SHP77 (cell line): ENCODE measurements around the gene MARVELD1.
A peak's percentile ranks its signal among the peaks of the same experiment; 100 is the strongest.

Experiments used
- DNase-seq, 2 experiments: peaks; one replicate each; lab custom pipeline; 2025; lab: John Stamatoyannopoulos, UW

MARVELD1 gene

GRCh38 chr10:97721871-97722780 lies 8.6 kb downstream of the MARVELD1 start:
- DNase-seq: no peak

- no peak for DNase-seq
Observed at GRCh38 chr10:97723001-97723400, 9.5 kb downstream of the MARVELD1 start.

- DNase-seq: no peak
Observed at GRCh38 chr10:97724341-97724941, 10.9 kb downstream of the MARVELD1 start.

- DNase-seq: peak in 1 of 2 experiments; percentile 13
Observed at GRCh38 chr10:97726636-97727178, 13.2 kb downstream of the MARVELD1 start.

DNA sequence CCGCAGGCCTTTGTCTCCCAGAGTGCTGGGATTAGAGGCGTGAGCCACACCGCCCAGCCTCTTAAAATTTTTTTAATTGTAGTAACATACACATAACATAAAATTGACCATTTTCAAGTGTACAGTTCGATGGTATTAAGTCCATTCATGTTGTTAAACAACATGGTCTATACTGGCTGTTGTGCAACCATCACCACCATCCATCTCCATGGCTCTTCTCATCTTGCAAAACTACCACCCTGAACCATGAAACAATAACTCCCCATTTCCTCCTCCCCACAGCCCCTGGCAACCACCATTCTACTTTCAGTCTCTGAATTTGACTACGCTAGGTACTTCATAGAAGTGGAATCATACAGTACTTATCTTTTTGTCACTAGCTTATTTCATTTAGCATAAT lies 15.5 kb downstream of the MARVELD1 start:
- no peak for DNase-seq

- DNase-seq: peak; percentile 63 to 68
Observed at GRCh38 chr10:97731346-97732051, 18.0 kb downstream of the MARVELD1 start.

DNA sequence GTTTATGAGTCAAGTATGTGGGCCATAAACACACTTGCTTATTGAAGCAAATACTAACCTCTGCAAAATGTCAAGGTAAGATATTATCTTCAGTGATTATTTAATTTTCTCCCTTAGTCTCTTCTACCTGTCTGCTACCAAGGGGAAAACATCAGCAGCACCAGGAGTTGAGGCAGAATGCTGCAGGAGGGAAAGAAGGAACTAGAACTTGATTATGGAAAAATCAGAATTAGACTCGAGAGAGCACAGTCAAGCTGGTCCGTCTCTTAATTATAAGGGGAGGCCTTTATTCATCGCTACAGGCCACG lies 18.5 kb downstream of the MARVELD1 start:
- no peak for DNase-seq

- DNase-seq: no peak
Observed at GRCh38 chr10:97733256-97733655, 19.7 kb downstream of the MARVELD1 start.

DNA sequence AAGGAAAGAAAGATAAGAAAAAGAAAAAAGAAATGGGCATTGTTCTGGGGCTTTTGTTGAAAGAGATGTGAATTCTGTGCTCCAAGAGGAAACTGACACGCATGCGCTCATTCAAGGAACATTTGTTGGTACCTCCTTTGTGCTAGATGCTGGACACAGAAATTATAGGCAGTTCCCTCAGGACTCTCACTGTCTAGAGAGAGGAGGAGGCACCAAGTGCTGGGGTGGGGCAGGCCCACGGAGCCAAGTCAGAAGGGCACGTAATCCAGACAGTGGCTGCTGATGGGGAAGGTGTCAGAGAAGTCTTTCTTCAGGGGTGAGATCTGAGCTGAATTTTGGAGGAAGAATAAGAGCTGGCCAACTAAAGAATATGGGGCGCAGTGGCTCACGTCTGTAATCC lies 20.5 kb downstream of the MARVELD1 start:
- DNase-seq: no peak

DNA sequence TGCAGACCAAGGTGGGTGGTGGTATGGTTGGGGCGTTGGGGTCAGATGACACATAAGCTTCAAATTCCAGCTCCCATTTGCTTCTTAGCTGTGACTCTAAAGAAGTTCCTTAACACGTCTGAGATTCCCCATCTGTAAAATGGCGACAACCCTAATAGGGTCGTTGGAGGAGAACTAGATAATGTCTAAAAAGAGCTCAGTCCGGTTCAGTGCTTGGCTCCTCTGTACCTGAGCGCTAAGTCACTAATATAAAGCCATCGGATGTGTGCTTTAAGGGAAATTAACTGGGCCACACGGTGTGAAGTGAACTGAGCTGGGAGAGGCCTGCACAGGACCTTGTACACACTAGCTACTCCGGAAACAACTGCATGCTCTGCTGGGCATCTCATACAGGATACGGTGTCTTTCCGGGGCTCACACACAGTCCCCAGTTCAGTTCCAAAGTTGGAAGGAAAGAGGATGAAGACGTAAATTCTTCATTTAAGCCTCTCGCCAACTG lies 22.9 kb downstream of the MARVELD1 start:
- no peak for DNase-seq

DNA sequence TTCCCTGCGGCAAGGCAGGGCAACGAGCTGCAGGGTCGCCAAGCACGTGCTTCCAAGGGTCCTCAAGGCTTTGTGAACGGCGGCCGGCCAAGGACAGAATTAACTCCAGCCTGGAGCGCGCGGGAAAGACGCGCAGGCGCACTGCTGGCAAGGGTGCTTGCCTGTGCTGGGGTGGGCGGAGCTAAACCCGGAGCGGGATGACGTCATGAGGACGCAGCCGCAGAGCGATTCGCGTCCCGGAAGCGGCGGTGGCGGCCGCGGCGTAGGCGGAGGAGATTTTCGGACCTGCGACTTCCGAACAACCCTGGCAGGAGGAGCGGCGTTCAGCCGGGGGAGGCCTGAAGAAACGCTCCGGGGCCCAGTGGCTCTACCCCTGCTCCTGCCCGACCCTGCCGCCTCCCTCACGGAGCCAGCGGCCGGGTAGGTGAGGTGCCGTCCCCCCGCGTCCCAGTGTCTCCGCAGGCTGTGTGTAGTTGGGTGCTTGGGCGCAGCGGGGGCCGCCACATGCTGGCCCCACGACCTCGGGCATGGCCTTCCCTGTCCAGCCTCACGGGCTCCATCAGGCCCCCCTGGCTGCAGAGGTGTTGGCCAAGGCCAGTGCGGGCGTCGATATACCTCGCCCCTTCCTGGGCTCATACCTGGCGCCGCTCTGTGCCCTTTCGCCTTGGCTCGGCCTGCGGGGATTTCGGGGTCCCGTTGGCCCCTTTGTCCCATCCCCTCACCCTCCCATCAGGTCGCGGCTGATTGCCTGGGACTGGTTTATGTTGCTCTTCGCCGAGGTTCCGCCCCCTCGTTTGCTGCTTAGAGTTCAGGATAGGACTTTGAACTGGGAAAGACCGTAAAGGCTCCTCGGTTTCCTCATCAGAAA lies 23.6 kb downstream of the MARVELD1 start, which contains the start of gene ZFYVE27:
TSS of gene ZFYVE27 (plus strand) at position 227 of the 868 bp plus-strand sequence. CDS start 1,350 bp downstream, outside the sequence.
- peak; percentile 93 for DNase-seq

- DNase-seq: no peak
Observed at GRCh38 chr10:97737770-97738265, 24.3 kb downstream of the MARVELD1 start.

DNA sequence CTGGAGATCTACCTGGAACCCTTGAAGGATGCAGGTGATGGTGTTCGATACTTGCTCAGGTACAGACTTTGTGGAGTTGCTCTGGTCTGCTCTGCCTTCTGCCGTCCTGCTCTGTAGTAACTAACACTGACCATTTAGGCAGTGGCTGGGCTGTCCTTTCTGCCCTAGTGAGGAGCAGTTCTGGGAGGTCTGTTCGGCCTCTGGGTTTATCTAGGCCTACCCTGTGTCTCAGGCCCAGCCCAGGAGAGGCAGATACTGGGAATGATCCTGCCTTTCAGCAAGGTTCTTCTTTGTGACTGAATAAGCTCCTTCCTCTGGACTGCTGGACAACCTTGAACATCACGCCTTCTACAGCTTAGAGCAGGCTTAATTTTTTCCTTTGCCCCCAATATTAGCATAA lies 25.1 kb downstream of the MARVELD1 start:
- no peak for DNase-seq

GRCh38 chr10:97740613-97741012 lies 27.1 kb downstream of the MARVELD1 start:
- DNase-seq: no peak

DNA sequence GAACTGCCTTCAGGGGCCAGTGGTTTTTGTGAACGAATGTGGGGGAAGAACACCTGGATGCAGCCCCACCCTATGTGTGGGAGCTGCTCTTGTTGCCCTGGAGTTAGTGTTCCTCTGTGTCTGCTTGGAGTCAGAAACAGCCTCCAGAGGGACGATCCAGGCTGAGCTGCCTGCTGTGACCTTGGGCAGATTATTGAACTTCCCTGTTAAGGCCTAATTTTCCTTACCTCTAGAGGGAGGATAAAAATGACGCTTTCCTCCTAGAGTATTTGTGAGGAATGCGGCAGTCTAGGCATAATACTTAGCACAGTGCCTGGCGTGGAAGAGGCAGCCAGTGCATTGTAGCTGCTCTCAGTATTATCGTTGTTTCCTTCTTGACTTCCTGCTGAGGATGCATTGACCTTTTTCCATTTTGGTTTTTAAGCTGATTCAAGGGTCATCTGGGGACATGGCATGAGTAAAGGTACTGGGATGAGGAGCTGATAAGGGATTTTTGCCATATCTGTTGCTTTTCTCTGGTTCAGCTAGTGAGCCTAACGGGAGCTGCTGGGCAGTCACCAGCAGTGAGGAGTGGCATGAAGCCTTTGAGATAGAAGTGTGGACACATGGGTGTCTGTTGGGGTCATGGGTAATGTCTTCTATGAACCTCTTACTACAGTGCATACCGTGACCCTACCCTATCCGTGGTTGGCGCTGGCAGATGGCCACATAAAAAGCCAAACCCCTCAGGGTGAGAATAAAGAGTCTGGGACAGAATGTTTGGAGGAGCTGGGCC lies 29.8 kb downstream of the MARVELD1 start:
- no peak for DNase-seq

DNA sequence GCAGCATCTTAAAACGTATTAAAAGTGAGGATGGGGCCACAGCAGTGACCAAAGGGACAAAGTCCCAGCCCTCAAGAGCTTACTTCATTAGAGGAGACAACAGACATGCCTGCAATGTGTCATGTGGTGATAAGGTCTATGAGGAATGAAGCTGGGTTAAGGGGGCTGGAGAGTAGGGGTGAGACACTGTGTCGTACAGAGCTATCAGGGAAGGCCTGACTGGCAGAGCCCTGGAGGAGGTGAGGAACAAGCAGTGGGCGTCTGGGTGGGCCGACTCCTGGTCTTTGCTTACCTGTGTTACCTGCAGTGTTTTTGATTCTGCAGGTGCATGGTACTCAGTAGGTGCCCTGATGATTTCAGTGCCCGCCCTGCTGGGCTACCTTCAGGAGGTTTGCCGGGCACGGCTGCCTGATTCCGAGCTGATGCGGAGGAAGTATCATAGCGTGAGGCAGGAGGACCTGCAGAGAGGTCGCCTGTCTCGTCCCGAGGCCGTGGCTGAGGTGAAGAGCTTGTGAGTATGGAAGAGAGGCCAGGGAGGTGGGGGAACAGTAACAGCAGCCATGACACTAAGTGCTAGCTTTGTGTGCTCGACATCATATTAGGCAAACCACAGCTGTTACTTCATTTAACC lies 31.0 kb downstream of the MARVELD1 start:
- DNase-seq: no peak

- DNase-seq: no peak
Observed at GRCh38 chr10:97747573-97747972, 34.0 kb downstream of the MARVELD1 start.

DNA sequence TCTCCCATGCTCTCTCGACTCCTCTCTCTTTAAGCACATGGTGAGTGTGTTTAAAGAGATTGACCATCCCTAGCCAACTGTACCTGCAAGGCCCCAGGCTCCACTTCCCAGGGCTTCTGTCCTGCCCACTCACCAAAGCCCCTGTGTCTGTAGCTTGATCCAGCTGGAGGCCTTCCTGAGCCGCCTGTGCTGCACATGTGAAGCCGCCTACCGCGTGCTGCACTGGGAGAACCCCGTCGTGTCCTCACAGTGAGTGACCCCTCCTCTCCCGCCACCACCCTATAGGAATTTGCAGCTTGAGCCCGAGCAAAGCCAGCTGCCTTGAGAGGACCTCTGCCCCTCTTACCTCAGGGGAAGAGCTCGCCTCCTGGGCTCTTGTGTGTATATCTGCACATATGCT lies 34.6 kb downstream of the MARVELD1 start:
- DNase-seq: no peak

- DNase-seq: no peak
Observed at GRCh38 chr10:97752956-97753355, 39.4 kb downstream of the MARVELD1 start.

- no peak for DNase-seq
Observed at GRCh38 chr10:97754726-97755125, 41.2 kb downstream of the MARVELD1 start.
